ENCODE results near the gene CLDN10.

The CLDN10 gene

DNA sequence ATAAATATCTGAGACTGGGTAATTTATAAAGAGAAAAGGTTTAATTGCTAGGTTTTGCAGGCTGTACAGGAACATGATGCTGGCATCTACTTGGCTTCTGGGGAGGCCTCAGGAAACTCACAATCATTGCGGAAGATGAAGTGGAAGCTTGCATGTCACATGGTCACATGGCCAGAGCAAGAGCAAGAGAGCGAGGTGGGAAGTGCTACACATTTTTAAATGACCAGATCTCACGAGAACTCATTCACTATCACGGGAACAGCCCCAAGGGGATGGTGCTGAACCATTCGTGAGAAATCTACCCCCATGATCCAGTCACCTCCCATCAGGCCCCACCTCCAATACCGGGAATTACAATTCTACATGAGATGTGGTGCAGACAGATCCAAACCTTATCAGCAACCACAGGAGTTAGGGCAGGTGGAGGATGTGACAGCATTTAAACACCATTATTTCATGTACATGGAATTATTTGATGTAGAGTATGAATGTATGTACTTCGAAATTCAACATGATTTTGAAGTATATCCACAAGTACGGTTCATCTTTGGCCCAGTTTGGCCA is 10.5 kb upstream of the CLDN10 start:
- TF ChIP-seq, protein P1, sequence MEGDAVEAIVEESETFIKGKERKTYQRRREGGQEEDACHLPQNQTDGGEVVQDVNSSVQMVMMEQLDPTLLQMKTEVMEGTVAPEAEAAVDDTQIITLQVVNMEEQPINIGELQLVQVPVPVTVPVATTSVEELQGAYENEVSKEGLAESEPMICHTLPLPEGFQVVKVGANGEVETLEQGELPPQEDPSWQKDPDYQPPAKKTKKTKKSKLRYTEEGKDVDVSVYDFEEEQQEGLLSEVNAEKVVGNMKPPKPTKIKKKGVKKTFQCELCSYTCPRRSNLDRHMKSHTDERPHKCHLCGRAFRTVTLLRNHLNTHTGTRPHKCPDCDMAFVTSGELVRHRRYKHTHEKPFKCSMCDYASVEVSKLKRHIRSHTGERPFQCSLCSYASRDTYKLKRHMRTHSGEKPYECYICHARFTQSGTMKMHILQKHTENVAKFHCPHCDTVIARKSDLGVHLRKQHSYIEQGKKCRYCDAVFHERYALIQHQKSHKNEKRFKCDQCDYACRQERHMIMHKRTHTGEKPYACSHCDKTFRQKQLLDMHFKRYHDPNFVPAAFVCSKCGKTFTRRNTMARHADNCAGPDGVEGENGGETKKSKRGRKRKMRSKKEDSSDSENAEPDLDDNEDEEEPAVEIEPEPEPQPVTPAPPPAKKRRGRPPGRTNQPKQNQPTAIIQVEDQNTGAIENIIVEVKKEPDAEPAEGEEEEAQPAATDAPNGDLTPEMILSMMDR (conservative IDR thresholded peaks at IDR 0.05): no peak
- no peak overlapping the region for H3K27ac ChIP-seq

DNA sequence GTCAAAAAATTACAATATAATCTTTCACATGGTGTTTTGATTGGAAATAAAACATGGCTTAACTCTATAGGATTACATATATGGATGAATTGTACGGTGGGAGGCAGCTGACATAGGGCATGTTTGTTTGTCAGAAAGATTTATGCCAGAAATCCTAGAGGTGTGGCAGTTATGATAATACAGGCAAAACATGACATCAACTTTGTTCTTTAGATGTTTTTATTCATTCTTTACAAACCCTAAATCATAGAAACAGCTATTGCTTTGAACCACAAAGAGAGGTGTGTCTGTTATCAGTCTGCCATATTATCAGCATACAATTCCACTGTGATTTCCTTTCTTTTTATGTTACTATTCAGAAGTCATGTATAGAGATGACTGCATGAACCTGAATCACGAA is 8.2 kb upstream of the CLDN10 start:
- TF ChIP-seq, protein P1 (conservative IDR thresholded peaks at IDR 0.05): no peak
- no peak overlapping the region for H3K27ac ChIP-seq

DNA sequence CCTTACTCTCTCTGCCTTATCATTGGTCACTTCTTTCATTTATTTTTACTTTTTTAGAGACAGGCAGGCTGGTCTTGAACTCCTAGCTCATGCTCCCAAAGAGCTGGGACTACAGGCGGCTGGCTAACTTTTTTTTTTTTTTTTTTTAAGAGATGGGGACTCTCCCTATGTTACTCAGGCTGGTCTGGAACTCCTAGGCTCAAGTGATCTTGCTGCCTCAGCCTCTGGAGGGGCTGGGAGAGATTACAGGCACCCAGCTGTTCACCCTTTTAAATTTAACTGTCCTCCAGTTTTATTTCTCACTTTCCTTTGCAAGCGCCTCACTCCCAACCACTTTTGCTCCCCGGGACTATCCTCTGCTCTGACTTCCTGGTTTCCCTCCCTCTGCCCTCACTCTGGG is 5.6 kb upstream of the CLDN10 start:
- TF ChIP-seq, protein P1 (conservative IDR thresholded peaks at IDR 0.05): no peak

DNA sequence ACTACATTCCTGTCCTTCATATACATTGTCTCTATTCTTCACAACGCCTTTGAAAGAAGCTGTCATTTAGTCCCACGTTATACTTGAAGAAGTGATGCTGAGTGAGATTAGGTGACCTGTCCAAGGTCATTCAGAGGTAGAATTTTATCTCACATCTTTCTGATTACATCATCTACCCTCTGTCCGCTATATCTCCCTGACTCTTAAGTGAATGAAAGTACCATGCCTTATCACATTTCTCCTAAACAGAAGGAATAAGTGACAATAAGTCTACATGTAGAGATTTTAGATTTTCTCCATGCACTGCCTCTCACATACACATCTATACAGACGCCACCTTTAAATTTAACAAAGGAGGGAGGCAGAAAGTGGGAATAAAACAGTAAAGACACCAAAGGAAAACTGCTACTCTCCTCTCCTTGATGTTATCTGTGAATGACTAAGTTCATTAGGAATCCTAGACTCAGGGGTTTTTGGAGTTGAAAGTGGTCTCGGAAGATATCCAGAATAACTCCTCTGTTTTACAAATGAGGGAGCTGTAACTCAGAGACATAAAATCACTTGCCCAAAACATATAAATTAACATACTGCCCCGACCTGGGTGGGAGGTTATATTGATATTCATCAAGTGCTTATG is 4.9 kb upstream of the CLDN10 start:
- TF ChIP-seq, protein P1 (conservative IDR thresholded peaks at IDR 0.05): no peak
- H3K27ac ChIP-seq: no peak overlapping the region

More for the DNA sequence above, 5.6 kb upstream of the CLDN10 start:
- H3K27ac ChIP-seq: no peak overlapping the region

DNA sequence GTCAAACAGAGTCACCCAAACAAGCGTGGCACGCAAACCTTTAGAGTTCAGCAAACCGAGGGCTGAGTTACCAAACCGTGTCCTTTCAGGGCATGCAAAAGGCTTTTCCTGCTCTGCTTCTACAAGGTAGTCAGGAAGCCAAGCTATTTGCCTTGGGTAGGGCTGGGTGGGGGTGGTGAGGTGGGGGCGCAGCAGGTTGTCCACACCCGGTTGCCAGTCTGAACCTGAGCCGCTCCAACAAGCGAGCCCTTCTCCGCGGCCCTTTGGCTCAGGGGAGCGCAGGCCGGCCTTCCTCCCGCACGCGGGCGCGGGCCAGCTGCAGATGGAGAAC is 347 bp upstream of the CLDN10 start:
- no peak overlapping the region for H3K27ac ChIP-seq
- TF ChIP-seq, protein P1 (conservative IDR thresholded peaks at IDR 0.05): no peak

DNA sequence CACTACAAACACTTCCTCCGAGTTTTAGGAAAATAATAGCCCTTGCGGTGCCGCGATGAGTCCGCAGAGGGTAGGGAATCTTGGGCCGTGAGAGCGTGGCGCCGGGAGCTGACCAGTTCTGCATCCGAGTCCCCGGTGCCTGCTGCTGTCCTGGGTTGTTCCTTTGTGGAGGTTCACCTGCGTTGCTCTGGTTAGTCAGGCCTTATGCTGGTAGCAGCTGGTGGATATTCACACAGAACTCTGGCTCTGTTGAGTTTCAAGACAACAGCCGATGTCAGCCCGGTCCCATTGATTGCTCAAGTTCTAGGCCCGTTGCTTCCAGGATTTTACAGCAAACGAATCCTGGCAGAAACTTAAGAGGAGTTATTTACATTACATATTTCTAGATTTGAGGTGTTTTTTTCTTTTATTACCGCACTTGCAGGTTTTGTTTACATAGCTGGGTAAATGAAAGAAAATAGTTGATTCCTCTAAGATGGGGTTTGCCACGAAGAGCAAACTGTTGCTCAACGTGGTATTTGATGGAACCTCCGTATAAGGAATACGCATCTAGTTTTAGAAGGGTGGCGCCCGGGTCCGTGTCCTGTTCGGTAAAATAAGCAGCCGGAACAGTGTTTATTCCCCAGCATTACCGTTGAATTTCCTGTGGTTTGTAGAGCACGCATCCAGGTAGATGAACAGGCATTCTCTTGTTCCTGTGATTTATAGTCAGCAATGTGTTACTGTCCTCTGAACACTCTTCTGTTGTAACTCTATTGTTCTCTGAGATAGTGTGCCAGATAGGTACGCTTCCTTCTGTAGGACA is 1.3 kb downstream of the CLDN10 start:
- H3K27ac ChIP-seq: no peak overlapping the region

DNA sequence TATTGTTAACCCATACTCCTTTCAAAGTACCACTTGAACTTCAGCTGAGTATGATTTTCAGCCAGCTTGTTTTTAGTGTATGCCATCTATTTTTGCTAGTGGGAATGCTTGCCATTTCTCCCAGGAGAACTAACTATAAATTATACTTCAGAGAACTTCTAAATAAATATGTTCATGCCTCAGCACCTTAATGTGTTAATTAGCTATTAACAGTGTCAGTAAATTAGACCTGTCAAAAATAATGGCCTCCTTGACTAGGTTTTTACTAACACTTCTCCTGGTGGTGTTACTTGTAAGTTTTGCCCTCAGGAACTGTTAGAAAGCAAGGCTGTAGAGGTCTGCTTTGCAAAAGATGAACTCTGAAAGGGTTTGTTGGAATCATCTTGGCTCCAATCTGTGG is 4.5 kb downstream of the CLDN10 start:
- no peak overlapping the region for H3K27ac ChIP-seq
- TF ChIP-seq, protein P1 (conservative IDR thresholded peaks at IDR 0.05): no peak

More for the DNA sequence above, 1.3 kb downstream of the CLDN10 start:
- TF ChIP-seq, protein P1 (conservative IDR thresholded peaks at IDR 0.05): no peak
